Myocyte (in vitro differentiated cells): Measurements from ENCODE around the gene DDAH2. TPM values are rescaled to one million over a fixed set of nuclear protein-coding genes. Genes with fewer than 3 reads are reported as not detected.
"Not testable (repeated sequence)": the region's sequence is repeated elsewhere in the genome, so short reads cannot be mapped to it uniquely, and the experiment has no call there.

Source experiments
- DNase-seq: peaks from one replicate; pipeline ENCODE4 v3.0.0-alpha.2; 2012; ENCODE audit warnings: low read depth
- total RNA-seq: library from RNA; depleted of rRNA; stranded (reverse); fragments of >200 nt; gene quantifications from 2 replicates; pipeline ENCODE4 v1.2.3, GENCODE V29; 2014

DDAH2 gene
- total RNA-seq, 1 donor from 2014 or later: 120 TPM

- no peak for DNase-seq
Observed at GRCh38 chr6:31715022-31715958, 13.8 kb downstream of the DDAH2 start, which contains the start of gene LY6G6D. Gene LY6G6D, plus strand, starts transcription at chr6:31715348. Its CDS starts 8 bp downstream, at chr6:31715356.

GRCh38 chr6:31713991-31714684, 15.0 kb downstream of the DDAH2 start:
- DNase-seq: no peak

- no peak for DNase-seq
Observed at GRCh38 chr6:31713465-31713864, 15.6 kb downstream of the DDAH2 start.

GRCh38 chr6:31712296-31712695, 16.8 kb downstream of the DDAH2 start:
- DNase-seq: peak; percentile 8

GRCh38 chr6:31711233-31711632, 17.9 kb downstream of the DDAH2 start:
- DNase-seq: no peak

- DNase-seq: no peak
Observed at GRCh38 chr6:31710523-31711219, 18.4 kb downstream of the DDAH2 start.

GRCh38 chr6:31709157-31709556, 19.9 kb downstream of the DDAH2 start:
- DNase-seq: not testable (repeated sequence)

- DNase-seq: no peak
Observed at GRCh38 chr6:31708224-31708623, 20.9 kb downstream of the DDAH2 start.

GRCh38 chr6:31707701-31708100, 21.4 kb downstream of the DDAH2 start:
- DNase-seq: no peak

- DNase-seq: no peak
Observed at GRCh38 chr6:31706599-31706998, 22.5 kb downstream of the DDAH2 start, which contains the start of gene LY6G6F. Gene LY6G6F, plus strand, starts transcription at chr6:31706866. Its CDS starts 41 bp downstream, at chr6:31706907.

GRCh38 chr6:31705931-31706330, 23.2 kb downstream of the DDAH2 start:
- DNase-seq: no peak

GRCh38 chr6:31702819-31703716, 26.0 kb downstream of the DDAH2 start, which contains the start of gene ABHD16A:
Gene ABHD16A, minus strand, starts transcription at chr6:31703324. Its CDS starts 43 bp downstream, at chr6:31703281.
- DNase-seq: peak; percentile 98

GRCh38 chr6:31702405-31702818, 26.7 kb downstream of the DDAH2 start:
- DNase-seq: no peak

- DNase-seq: peak; percentile 83
Observed at GRCh38 chr6:31701666-31702404, 27.3 kb downstream of the DDAH2 start.

- no peak for DNase-seq
Observed at GRCh38 chr6:31700740-31701401, 28.2 kb downstream of the DDAH2 start.

- DNase-seq: no peak
Observed at GRCh38 chr6:31697555-31697954, 31.5 kb downstream of the DDAH2 start.

GRCh38 chr6:31693535-31693934, 35.6 kb downstream of the DDAH2 start:
- DNase-seq: no peak

GRCh38 chr6:31692886-31693285, 36.2 kb downstream of the DDAH2 start:
- DNase-seq: no peak

GRCh38 chr6:31692353-31692752, 36.7 kb downstream of the DDAH2 start:
- DNase-seq: no peak
